ENCODE measurements around the gene RTN4R. TPM values are rescaled to one million over a fixed set of nuclear protein-coding genes. Genes with fewer than 3 reads are reported as not detected.

RTN4R gene
- total and polyA plus RNA-seq, 9 of the 15 experiments (the other 6 are each of a cell fraction or from before 2014, with no cell fraction given): 0.04 to 2.8 (median 1.4) TPM; not detected in 3

DNA sequence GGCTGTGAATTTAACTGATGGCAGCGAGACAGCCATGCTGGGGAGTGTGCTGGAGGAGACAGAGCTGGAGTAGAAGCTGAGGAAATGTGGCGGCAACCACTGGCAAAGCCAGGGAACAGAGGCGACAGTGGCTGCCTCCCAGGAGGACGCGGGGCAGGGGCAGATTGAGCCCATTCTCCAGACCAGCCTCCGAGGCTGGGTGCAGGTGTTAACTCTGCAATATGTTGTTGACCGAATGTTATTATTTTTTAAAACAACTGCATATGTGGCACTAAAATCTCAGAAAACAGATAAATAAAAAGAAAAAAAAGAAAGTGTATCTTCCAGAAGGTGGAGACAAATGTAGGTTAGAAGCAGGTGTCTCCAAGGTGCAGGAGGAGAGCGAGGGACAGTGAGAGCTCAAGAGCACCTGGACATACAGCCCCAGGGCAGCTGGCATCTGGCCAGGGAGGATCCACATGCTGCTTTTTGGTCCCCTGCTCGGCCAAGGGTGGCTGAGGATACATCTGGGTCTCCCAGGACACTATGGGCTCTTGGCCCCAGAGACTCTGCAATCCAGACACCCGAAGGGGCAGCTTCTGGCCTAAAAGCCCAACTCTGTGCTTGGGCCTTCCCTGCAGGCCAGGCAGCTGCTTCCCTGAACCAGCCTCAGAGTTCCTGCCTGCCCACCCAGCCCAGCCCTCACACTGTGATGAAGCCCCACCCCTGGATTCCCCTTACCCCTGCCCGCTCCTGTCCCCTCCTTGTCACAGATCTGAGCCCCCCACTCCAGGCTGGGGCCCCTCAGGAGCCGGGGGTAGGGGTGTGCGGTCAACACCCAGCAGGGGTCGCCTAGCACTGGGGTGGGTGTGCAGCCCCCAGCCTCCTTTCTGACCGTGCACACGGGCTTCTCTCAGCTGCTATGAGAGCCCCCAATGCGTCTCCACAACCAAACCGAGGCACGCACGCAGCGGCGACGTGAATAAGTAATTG, 12.9 kb downstream of the RTN4R start (continued):
- TF ChIP-seq ZNF408 (CRISPR knock-in tag; IDR thresholded peaks at IDR 0.05; ENCODE audit: low read depth) (peak; percentile 49; the same call in 1 of the 2 replicates), ATF7 (IDR thresholded peaks at IDR 0.05) (peak; percentile 15; the same call in 1 of the 2 replicates), HMGN3 (IDR thresholded peaks at IDR 0.05; ENCODE audit: borderline replicate concordance, extremely low read depth, insufficient read length, low read depth, low read length) (peak; percentile 37), L3MBTL2 (IDR thresholded peaks at IDR 0.05) (0 out of 2 replicates have a peak, but pooled peaks have one; percentile 2), ZNF436 (CRISPR knock-in tag; IDR thresholded peaks at IDR 0.05) (no peak), SRSF9 (IDR thresholded peaks at IDR 0.05; ENCODE audit: borderline replicate concordance, low read depth, low read length) (no peak), NR2C1 (IDR thresholded peaks at IDR 0.05) (no peak), NR2C1 (tag; IDR thresholded peaks at IDR 0.05) (no peak), SMAD4 (CRISPR knock-in tag; conservative IDR thresholded peaks at IDR 0.05) (no peak; the same call in 1 of the 2 replicates), PRMT5 (CRISPR knock-in tag; IDR thresholded peaks at IDR 0.05) (0 out of 2 replicates have a peak, but pooled peaks have one; percentile 38), ZNF253 (CRISPR knock-in tag; conservative IDR thresholded peaks at IDR 0.05) (no peak), CBX5 (IDR thresholded peaks at IDR 0.05; ENCODE audit: borderline replicate concordance, low read depth) (no peak)
- TF ChIP-seq, protein P1, sequence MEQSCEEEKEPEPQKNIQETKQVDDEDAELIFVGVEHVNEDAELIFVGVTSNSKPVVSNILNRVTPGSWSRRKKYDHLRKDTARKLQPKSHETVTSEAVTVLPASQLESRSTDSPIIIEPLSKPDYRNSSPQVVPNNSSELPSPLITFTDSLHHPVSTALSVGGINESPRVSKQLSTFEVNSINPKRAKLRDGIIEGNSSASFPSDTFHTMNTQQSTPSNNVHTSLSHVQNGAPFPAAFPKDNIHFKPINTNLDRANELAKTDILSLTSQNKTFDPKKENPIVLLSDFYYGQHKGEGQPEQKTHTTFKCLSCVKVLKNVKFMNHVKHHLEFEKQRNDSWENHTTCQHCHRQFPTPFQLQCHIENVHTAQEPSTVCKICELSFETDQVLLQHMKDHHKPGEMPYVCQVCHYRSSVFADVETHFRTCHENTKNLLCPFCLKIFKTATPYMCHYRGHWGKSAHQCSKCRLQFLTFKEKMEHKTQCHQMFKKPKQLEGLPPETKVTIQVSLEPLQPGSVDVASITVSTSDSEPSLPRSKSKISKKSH (CRISPR knock-in tag; IDR thresholded peaks at IDR 0.05): 0 out of 2 replicates have a peak, but pooled peaks have one; percentile 67
- TF ChIP-seq, protein P2, sequence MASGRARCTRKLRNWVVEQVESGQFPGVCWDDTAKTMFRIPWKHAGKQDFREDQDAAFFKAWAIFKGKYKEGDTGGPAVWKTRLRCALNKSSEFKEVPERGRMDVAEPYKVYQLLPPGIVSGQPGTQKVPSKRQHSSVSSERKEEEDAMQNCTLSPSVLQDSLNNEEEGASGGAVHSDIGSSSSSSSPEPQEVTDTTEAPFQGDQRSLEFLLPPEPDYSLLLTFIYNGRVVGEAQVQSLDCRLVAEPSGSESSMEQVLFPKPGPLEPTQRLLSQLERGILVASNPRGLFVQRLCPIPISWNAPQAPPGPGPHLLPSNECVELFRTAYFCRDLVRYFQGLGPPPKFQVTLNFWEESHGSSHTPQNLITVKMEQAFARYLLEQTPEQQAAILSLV (tag; IDR thresholded peaks at IDR 0.05): peak; percentile 55; the same call in 1 of the 2 replicates
- TF ChIP-seq, protein P3, sequence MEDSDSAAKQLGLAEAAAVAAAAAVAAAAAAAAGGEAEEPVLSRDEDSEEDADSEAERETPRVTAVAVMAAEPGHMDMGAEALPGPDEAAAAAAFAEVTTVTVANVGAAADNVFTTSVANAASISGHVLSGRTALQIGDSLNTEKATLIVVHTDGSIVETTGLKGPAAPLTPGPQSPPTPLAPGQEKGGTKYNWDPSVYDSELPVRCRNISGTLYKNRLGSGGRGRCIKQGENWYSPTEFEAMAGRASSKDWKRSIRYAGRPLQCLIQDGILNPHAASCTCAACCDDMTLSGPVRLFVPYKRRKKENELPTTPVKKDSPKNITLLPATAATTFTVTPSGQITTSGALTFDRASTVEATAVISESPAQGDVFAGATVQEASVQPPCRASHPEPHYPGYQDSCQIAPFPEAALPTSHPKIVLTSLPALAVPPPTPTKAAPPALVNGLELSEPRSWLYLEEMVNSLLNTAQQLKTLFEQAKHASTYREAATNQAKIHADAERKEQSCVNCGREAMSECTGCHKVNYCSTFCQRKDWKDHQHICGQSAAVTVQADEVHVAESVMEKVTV (CRISPR knock-in tag; IDR thresholded peaks at IDR 0.05): peak; percentile 13; the same call in 1 of the 2 replicates
- TF ChIP-seq, protein P4, sequence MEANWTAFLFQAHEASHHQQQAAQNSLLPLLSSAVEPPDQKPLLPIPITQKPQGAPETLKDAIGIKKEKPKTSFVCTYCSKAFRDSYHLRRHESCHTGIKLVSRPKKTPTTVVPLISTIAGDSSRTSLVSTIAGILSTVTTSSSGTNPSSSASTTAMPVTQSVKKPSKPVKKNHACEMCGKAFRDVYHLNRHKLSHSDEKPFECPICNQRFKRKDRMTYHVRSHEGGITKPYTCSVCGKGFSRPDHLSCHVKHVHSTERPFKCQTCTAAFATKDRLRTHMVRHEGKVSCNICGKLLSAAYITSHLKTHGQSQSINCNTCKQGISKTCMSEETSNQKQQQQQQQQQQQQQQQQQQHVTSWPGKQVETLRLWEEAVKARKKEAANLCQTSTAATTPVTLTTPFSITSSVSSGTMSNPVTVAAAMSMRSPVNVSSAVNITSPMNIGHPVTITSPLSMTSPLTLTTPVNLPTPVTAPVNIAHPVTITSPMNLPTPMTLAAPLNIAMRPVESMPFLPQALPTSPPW (CRISPR knock-in tag; IDR thresholded peaks at IDR 0.05): no peak
- TF ChIP-seq, protein P5, sequence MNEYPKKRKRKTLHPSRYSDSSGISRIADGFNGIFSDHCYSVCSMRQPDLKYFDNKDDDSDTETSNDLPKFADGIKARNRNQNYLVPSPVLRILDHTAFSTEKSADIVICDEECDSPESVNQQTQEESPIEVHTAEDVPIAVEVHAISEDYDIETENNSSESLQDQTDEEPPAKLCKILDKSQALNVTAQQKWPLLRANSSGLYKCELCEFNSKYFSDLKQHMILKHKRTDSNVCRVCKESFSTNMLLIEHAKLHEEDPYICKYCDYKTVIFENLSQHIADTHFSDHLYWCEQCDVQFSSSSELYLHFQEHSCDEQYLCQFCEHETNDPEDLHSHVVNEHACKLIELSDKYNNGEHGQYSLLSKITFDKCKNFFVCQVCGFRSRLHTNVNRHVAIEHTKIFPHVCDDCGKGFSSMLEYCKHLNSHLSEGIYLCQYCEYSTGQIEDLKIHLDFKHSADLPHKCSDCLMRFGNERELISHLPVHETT (CRISPR knock-in tag; conservative IDR thresholded peaks at IDR 0.05 in 1 of 2, IDR thresholded peaks at IDR 0.05 in 1 of 2): peak in 1 of 2 experiments; percentile 49; a peak in 1 of 4 replicates

Data from K562 (cell line).